Activated B cell treated with CpG ODN at 0.5 μM for 24 hours (primary cell): ENCODE measurements around the gene AREG. TPM values are rescaled to one million over a fixed set of nuclear protein-coding genes. Genes with fewer than 3 reads are reported as not detected.

Source experiments
- ATAC-seq: fragments of 200-7000 bp; cut with Tn5 transposase; one replicate; pipeline ENCODE4 v1.10.0; 2021; ENCODE audit warnings: low read depth, mild to moderate bottlenecking, moderate library complexity
- CTCF ChIA-PET: fragments of 350-600 bp; sonication (Branson Sonifier 250); formaldehyde crosslinking; loops from one replicate; lab custom pipeline; 2021; ENCODE audit warnings: antibody characterized with exemption; lab: Charles Lee
- POLR2A ChIA-PET: fragments of 350-600 bp; sonication (Branson Sonifier 250); formaldehyde crosslinking; loops from one replicate; lab custom pipeline; 2021; ENCODE audit warnings: antibody characterized with exemption; lab: Charles Lee
- DNase-seq: peaks from one replicate; pipeline ENCODE4 v3.0.0; 2022
- H3K27ac Mint-ChIP-seq: one replicate; pipeline ENCODE4 v1.8.0; 2020; ENCODE audit warnings: mixed read lengths
- H3K27me3 Mint-ChIP-seq: one replicate; pipeline ENCODE4 v1.8.0; 2021; ENCODE audit warnings: mixed read lengths
- H3K36me3 Mint-ChIP-seq: one replicate; pipeline ENCODE4 v1.8.0; 2021; ENCODE audit warnings: low read depth, mixed read lengths
- H3K4me1 Mint-ChIP-seq: one replicate; pipeline ENCODE4 v1.8.0; 2021; ENCODE audit warnings: mixed read lengths
- H3K4me3 Mint-ChIP-seq: one replicate; pipeline ENCODE4 v1.8.0; 2020; ENCODE audit warnings: mild to moderate bottlenecking, mixed read lengths
- H3K9me3 Mint-ChIP-seq: one replicate; pipeline ENCODE4 v1.8.0; 2020; ENCODE audit warnings: mixed read lengths
- intact Hi-C: fragments of 100-400 bp; cut with micrococcal nuclease; formaldehyde crosslinking; loops from one replicate; pipeline ENCODE4 v1.15.1; 2024
- total RNA-seq: library from RNA; stranded (reverse); gene quantifications from 2 replicates; pipeline ENCODE4 v1.2.3, GENCODE V29; 2022
- TF ChIP-seq, protein P1 (sequence below): fragments of 200-600 bp; IDR thresholded peaks from one replicate; pipeline ENCODE4 v1.8.0; 2022; ENCODE audit warnings: antibody characterized with exemption, mild to moderate bottlenecking

The AREG gene
- total RNA-seq, 1 donor from 2014 or later, result 2.1 TPM

DNA sequence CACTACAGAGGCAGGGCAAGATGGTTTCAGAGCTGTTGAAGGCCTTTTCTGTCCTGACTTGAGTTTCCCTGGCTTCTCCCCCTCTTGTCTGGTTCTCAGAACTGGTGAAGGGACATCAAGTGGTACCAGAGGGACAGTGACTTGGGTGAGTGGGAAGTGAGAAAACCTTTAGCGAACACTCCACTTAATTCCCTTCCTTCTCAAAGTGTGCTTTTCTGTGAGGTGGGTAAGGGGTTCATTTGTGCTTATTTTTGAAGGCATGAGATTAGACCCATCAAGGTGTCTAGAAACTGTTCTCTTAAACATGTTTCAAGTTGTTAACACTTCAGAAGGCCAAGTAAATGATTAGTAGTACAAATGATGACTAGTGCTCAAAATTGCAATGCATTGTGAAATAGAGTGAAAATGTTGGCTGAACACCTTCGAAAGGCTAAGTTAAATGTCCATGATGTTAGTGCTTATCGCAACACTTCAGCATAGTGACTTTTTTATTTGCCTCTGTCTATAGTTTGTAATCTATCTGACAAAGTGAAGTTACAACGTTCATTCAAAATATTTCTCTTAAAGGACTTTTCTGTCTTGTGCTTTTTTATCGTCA lies 2.8 kb downstream of the AREG start:
- ChIA-PET CTCF (interaction anchor here (0.6 kb wide), 1 partner anchor 74 kb away, joined by 3 read pairs; no protein-coding TSS in a partner anchor), POLR2A (no interaction called here)
- Mint-ChIP-seq H3K4me3 (no peak overlapping the region), H3K27me3 (peaks cover 3% of the 10 kb centered on the region), H3K27ac (no peak overlapping the region), H3K4me1 (peaks cover 18% of the 10 kb centered on the region), H3K36me3 (peaks cover 9% of the 10 kb centered on the region), H3K9me3 (no peaks in the 10 kb centered on the region)
- ATAC-seq (no peak), DNase-seq (no peak)
- intact Hi-C loops, result loop anchor here (5.0 to 10.0 kb wide), 3 partner anchors 85 to 1277 kb away; partner anchors contain the start of gene USO1
- TF ChIP-seq, protein P1, sequence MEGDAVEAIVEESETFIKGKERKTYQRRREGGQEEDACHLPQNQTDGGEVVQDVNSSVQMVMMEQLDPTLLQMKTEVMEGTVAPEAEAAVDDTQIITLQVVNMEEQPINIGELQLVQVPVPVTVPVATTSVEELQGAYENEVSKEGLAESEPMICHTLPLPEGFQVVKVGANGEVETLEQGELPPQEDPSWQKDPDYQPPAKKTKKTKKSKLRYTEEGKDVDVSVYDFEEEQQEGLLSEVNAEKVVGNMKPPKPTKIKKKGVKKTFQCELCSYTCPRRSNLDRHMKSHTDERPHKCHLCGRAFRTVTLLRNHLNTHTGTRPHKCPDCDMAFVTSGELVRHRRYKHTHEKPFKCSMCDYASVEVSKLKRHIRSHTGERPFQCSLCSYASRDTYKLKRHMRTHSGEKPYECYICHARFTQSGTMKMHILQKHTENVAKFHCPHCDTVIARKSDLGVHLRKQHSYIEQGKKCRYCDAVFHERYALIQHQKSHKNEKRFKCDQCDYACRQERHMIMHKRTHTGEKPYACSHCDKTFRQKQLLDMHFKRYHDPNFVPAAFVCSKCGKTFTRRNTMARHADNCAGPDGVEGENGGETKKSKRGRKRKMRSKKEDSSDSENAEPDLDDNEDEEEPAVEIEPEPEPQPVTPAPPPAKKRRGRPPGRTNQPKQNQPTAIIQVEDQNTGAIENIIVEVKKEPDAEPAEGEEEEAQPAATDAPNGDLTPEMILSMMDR, result no peak

DNA sequence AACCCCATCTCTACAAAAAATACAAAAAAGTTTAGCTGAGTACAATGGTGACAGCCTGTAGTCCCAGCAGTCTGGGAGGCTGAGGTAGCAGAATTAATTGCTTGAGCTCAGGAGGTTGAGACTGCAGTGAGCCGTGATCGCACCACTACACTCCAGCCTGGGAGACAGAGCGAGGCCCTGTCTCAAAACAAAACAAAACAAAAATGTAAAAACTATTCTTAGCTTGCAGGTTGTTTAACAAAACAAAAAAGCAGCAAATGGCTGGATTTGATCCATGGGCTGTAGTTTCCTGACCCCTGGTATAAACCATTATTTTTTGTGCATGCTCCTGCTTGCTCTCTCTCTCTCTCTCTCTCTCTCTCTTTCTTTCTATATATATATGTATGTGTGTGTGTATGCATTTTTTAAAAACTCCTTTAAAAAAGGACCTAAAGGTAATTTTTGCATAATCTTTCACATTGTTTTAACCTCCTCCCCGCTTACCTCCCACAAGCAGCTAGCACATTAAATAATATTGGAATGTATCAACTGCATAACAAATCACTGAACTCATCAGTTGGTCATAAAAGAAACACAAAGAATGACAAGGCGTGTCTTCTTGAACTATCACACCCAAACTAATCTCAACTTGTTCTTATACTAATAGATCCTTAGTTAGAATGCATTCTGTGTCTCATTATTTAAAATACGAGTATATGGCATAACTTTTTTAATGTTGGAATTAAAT lies 4.8 kb downstream of the AREG start:
- ATAC-seq (no peak), DNase-seq (no peak)
- CTCF ChIA-PET, result interaction anchor here (0.6 kb wide), 1 partner anchor 72 kb away, joined by 3 read pairs; no protein-coding TSS in a partner anchor
- Mint-ChIP-seq H3K4me3 (no peak overlapping the region), H3K27ac (no peak overlapping the region), H3K36me3 (peaks cover 9% of the 10 kb centered on the region), H3K27me3 (peaks cover 3% of the 10 kb centered on the region), H3K9me3 (no peaks in the 10 kb centered on the region), H3K4me1 (peaks cover 13% of the 10 kb centered on the region)
- intact Hi-C loops, result loop anchor here (5.0 to 10.0 kb wide), 3 partner anchors 83 to 1275 kb away; partner anchors contain the start of gene USO1
- TF ChIP-seq, protein P1, result no peak
- POLR2A ChIA-PET, result no interaction called here

DNA sequence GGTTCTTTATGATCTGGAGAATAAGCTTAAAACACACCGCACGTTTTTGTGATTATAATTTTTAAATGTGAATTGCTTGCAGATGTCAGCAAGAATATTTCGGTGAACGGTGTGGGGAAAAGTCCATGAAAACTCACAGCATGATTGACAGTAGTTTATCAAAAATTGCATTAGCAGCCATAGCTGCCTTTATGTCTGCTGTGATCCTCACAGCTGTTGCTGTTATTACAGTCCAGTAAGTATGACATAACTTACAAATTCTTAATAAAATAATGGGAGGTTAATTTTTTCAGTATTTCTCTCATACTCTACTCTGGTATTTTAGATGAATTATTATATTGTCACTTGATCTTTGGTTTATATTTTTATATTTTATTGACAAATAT lies 5.4 kb downstream of the AREG start:
- H3K27ac Mint-ChIP-seq, result no peak overlapping the region
- H3K4me3 Mint-ChIP-seq, result no peak overlapping the region
- ATAC-seq (no peak), DNase-seq (no peak)
- intact Hi-C loops, result no loop called here
- H3K4me1 Mint-ChIP-seq, result peaks cover 10% of the 10 kb centered on the region
- peaks cover 6% of the 10 kb centered on the region for H3K36me3 Mint-ChIP-seq
- ChIA-PET POLR2A (no interaction called here), CTCF (no interaction called here)
- H3K27me3 Mint-ChIP-seq, result peaks cover 3% of the 10 kb centered on the region
- H3K9me3 Mint-ChIP-seq, result no peaks in the 10 kb centered on the region
- TF ChIP-seq, protein P1, result no peak

DNA sequence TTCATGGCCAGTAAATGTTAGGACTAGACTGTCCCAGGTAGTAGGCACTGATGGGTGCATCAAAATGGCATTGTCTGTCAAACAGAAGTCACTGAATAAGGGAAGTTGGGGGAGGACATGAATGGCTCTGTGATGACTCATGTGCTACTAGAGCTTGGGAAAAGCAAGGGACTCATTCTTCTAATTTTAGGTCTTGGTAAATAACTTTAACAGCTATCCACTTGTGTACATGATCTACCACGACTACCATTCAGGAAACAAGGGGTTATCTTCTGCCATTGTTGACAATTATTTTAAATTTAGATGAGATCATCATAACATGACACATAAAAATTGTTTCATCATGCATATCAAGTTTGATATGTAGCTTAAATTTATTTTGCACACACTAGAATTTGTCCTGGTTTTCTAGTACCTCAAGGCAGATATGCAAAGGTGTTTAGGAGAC lies 6.3 kb downstream of the AREG start:
- CTCF ChIA-PET, result no interaction called here
- H3K4me3 Mint-ChIP-seq, result no peak overlapping the region
- intact Hi-C loops, result no loop called here

More for the DNA sequence above, 6.3 kb downstream of the AREG start:
- Mint-ChIP-seq H3K27ac (no peak overlapping the region), H3K36me3 (peaks cover 4% of the 10 kb centered on the region), H3K4me1 (peaks cover 6% of the 10 kb centered on the region), H3K9me3 (no peaks in the 10 kb centered on the region), H3K27me3 (peaks cover 3% of the 10 kb centered on the region)
- TF ChIP-seq, protein P1, result no peak
- DNase-seq (no peak), ATAC-seq (no peak)
- POLR2A ChIA-PET, result interaction anchor here (0.6 kb wide), 1 partner anchor 246 kb away, joined by 4 read pairs; no protein-coding TSS in a partner anchor
